Gastrocnemius medialis (tissue), 4 donors: ENCODE measurements around the gene ACP2.

Source experiments
- CTCF ChIP-seq, 5 experiments: fragments of 450-650 bp in 3 of 5; fragments of 200-600 bp in 2 of 5; sonication (generic) in 2 of 5; IDR thresholded peaks in 4 of 5; conservative IDR thresholded peaks in 1 of 5; 1 replicate in 4 of 5; 2 replicates in 1 of 5; pipeline ENCODE4 v1.5.1; 2016 to 2019; ENCODE audit warnings: antibody characterized with exemption in 5 of 5, mild to moderate bottlenecking in 3 of 5, moderate library complexity in 3 of 5
- POLR2A ChIP-seq, 2 donors: fragments of 450-650 bp; IDR thresholded peaks; one replicate each; pipeline ENCODE4 v1.6.1; 2017; ENCODE audit warnings: antibody characterized with exemption in 2 of 2, mild to moderate bottlenecking in 2 of 2, moderate library complexity in 2 of 2

- TF ChIP-seq CTCF (IDR thresholded peaks at IDR 0.05 in 4 of 5, conservative IDR thresholded peaks at IDR 0.05 in 1 of 5) (no peak), POLR2A (IDR thresholded peaks at IDR 0.05) (no peak)
Observed at GRCh38 chr11:47215366-47215910, 33.2 kb downstream of the ACP2 start.
